ENCODE results near the gene ALK.

The ALK gene

DNA sequence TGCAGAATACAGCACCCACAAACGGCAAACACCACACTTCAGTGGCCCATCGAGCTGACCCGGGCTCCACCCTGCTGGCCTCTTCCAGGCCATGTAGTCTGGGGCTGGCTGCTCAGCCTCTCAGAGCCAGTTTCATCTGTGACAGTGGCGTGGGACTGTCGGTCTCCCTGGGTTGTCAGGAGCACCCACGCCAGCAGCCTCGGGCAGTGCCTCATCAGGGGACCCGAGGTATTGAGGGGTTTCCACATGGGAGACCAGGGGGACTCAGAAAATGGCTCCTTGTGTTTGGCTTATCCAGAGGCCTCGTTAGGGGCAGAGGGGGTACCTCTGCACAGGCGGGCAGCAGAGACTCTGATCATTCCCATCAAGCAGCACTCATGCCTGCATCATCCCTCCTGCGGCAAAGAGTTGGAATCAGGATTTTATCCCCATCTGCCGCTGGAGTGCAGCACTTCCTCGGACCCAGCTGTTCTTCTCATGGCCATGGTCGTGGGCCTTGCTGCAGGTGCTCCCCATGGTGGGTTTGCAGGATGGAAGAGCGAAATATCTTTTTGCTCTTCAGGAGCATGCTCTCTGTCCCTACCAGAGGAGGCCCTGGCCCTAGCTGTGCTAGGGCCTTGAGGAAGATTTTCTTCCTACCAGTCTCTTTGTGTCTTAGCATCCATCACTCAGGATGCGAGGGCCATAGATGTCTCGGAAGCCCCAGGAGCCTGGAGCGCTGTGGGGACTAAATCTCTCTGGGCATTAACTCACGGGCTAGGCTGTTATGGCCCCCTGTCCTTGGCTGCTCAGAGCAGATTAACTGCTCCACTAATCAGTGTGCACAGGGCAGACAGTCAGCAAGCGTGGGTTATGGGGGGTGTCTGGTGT lies 705.4 kb downstream of the ALK start:
- DNase-seq, result no peak

DNA sequence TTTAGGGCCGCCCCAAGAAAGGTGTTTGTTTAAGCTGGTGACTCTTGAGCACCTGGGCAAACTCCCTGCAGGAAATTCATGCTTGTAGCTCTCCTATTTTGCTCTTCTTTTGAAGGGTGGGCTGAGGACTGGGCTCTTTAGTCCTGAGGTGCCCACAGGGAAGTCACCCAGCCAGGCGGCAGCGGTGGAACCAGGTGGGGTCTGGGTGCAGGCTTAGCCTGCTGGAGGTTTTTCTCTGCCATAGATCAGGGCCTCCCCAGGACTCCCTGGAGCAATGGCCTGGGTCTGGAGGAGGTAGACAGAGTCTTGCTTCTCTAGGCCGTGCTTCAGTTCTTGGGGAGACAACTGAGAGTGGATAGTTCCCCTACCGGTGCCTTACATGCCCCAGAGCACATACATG lies 706.3 kb downstream of the ALK start:
- no peak for DNase-seq

DNA sequence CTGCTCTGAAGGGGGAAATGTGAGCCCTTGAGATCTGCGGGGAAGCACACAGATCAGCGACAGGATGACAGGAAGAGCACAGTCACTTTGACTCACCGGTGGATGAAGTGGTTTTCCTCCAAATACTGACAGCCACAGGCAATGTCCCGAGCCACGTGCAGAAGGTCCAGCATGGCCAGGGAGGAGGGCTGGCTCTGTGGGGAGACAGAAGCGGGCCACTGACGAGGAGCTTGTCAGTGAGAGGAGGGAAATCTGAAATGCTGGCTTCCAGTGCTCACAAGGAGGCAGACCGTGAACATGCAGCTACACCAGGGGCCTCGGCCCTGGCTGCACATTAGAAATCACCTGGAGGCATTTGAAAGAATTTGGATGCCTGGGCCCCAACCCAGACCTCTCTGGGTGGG lies 707.5 kb downstream of the ALK start:
- no peak for DNase-seq

DNA sequence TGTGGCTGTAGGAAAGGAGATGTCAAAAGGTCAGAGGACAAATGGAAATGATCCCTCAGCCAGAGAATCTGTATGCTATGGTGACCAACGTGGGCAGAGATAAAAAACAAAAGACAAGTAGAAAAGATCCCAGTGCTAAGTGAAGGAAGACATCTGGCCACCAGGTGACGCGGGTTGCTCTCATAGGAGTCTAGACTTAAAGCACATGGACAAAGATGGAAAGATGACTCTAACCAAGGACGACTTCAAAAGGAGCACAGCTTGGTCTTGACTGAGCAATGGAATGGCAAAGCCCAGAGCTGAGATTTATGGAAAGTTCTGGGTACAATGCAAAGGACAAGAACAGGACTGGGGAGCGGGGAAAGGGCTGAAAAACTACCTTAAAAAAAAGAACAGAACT lies 709.4 kb downstream of the ALK start:
- no peak for DNase-seq

DNA sequence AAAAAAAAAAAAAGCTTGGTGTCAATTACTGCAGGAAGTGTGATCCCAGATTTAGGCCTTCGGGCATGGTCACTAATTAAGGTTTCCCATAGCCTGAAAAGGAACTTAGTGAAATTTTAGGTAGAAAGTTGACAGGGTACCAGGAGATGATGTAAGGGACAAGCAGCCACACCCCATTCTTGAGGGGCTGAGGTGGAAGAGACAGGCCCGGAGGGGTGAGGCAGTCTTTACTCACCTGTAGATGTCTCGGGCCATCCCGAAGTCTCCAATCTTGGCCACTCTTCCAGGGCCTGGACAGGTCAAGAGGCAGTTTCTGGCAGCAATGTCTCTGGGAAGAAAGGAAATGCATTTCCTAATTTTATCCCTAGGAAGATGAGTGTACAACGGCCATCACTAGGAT lies 711.8 kb downstream of the ALK start:
- no peak for DNase-seq

DNA sequence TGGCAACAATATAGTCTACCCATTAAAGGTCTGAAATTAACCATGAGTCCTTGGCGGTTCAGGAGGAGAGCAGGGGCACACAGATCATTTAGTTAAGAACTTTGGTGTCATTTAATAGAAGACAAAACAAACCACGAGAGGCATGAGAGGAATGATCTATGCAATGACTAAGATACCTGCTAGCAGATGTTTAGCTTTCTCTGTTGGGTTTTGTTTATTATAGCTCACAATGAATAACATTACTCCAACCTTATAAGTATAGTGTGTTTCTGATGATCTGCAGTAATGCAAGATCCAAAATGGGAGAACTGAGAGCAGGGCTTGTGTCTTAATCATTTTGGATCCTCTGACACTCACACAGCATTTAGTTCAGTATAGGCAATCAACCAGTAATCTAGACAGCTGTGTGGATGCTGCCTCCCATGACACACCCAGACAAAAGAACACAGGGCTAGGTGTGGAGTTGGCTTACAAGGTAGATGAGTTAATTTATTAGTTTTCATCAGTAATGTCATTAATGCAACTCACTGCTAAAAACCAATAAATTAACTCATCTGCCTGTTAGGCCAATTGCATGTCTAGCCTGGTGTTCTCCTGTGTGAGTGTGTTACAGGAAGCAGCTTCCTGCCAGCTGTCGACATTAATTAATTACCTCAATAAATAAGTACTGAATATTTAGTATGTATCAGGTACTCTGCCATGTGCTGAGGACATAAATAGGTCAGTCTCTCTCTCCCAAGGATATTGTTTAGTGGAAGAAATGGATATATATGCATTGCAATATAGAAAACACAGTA lies 713.8 kb downstream of the ALK start:
- DNase-seq, result no peak

DNA sequence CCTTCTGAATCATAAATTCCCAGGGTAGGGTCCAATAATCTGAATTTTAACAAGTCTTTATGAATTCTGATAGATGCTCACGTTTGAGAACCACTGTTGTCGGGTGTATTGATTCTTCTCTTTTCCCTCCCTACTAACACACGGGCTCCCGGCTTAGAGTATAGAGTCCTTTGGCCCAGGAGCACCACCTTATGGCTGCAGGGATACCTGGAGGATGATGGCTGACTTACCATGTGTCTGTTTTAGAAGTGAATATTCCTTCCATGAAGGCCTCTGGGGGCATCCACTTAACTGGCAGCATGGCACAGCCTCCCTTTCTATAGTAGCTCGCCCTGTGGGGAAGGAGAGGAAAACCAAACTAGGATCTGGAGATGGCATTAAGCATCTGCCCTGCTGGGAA lies 714.4 kb downstream of the ALK start:
- no peak for DNase-seq

DNA sequence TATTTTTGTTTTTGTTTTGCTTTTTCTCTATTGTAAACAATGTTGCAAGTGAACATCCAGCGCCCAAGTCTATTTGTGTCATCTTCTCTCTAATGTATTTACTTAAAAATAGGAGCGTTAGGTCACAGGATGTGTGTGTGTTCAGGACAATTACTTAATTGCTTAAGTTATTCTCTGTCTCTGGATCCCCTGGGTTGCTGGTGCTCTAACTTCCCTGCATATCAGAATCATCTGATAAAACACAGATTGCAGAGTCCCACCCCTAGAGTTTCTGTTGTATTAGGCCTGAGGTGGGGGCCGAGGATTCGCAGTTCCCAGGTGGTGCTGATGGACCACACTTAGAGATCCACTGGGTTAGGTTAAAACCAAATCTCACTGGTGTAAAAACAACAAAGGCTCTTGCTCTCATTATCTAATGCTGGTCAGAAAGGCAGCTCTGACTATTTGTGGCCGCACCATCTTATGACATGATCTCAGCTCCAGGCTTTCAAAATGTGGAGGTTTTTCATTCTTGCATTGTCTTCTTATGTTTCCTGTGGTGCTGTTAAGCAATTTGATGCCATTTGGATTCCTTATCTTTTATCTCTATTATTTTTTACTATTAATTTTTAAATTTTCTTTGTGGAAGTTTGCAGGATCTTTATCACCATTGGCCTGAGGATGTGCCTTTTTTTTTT lies 718.4 kb downstream of the ALK start:
- no peak for DNase-seq

DNA sequence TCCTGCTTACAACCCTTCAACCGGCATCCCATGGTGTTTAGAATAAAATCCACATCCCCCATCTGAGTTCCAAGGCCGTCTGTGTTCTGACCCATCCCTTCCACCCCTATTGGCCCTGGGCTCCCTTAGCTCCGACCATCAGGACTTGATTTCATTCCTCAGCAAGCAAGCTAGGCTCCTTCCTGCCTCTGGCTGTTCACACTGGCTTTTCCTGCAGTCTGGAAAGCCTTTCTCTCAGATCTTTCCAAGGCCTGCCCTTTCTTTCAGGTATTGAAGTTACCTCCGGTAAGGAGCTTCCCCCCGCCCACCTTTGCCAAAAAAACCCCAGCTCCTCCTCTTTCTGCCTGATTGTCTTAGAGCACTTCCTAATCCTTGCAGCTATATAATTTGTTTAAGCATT lies 719.4 kb downstream of the ALK start:
- no peak for DNase-seq

DNA sequence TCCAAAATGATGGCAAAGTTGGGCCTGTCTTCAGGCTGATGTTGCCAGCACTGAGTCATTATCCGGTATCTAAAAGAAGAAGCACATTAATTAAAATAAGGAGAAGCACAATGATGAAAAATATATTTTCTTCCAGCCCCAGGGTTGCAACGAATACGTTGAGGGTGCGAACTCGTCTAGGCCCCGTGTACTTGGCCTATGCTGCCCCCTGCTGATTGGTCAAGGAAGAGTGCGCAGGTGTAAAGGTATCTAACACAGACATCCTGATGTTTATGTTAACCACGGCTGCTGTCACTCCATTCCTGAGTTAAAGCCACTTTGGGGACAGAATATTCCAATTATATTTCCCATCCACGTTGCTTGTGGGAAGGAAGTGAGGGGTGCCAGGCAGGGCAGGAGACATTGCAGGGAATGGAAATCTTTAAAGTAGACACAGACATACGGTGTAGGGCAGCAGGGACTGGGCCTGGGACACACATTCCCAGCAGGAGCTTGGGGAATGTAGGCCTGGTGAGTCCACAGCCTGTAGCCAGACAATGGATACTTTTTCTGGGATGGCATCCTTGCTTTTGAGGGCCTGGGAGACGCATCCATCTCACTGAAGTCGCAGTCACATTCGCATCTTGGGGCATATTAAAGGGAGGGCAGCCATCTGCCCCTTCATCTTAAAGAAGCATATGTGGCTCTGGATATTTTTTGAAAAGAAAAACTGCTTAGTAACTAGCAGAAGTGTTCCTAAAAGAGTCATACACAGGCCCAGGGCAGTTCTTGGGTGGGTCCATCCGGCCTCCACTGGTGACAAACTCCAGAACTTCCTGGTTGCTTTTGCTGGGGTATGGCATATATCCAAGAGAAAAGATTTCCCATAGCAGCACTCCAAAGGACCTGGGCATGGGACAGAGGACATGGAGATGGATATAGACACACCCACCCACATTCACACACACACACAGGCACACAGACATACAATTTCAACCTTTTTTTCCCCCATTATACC lies 724.3 kb downstream of the ALK start:
- peak; percentile 59 to 66 for DNase-seq

DNA sequence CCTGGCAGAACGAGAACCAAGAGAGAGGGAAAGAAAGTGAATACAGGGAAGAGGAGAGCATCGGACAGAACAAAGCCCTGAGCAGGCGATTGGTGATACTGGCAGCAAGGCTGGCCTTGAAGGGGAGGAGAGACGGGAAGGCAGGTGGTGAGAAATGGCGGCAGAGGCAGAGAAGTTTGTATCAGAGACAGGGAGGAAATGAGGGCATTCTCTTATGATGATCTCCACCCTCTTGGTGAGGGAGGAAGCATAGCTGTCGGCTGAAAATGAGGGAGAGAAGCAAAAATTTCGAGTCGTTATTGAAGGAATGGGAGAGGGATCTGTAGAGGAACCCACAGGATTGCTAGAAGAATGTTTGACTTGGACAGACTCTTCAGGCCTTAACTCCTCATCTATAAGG lies 725.6 kb downstream of the ALK start:
- no peak for DNase-seq

DNA sequence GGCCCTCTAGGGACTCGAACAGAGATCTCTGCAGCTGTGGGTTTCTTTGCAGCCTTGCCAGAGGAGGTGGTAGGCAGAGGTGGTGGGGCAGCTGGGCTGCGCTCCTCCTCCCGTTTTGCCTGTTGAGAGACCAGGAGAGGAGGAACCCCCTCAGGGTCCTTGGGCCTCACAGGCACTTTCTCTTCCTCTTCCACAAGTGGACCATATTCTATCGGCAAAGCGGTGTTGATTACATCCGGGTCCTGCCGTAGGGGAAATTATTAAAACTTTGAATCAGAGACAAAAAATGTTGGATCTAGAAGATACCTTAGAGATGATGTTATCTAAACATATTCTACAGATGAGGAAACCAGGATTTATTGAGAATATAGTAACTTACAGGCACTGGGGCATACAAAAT lies 727.7 kb downstream of the ALK start:
- DNase-seq, result no peak

DNA sequence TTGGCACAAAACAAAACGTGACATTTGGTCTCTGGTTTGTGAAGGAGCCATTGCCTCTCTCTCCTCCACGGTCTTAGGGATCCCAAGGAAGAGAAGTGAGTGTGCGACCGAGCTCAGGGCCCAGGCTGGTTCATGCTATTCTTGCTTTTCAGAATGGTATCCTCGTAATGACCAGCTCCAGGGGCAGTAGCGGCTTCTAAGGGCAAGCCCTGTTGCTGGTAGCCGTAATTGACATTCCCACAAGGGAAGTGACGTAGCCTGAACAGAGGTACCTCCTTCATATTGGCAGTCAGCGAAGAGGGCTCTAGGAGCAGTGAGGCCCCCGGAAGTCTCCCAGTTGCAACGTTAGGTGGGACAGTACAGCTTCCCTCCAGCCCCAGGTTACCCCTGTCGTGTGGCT lies 728.3 kb downstream of the ALK start:
- DNase-seq, result no peak

DNA sequence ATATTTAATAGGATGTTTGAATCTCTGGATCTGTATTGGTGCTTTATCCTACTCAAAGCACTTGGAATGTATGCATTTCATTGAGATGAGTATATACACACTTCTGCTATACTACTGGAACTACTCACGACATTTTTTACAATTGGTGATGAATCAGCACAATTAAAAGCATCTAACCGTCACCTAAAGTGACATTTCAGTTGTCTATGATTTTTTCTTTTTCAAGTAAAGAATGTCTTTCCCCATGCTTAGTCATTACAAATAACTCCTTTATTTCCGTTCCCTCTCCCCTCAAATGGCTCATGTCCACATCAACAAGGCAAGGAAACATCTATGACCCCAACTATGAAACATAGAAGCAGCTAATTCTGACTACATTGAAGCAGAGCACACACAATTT lies 728.9 kb downstream of the ALK start:
- no peak for DNase-seq

DNA sequence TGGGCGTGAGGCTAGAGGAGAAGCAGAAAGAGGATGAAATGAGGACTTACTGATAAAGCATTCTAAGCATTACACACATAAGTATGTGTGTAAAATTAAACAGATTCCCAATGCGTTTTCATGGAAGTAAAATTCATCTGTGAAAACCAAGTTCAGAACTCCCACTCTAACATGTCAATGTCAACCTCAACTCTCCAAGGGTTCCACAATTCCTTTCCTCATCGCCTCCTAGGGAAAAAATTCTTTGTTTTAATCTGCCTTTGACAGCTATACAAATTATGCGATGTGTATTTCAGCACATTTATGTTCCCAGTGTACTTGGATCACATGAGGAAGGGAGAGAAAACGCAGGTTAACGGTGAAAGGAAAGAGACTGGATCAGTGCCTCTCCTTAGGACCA lies 729.6 kb downstream of the ALK start:
- DNase-seq, result no peak

DNA sequence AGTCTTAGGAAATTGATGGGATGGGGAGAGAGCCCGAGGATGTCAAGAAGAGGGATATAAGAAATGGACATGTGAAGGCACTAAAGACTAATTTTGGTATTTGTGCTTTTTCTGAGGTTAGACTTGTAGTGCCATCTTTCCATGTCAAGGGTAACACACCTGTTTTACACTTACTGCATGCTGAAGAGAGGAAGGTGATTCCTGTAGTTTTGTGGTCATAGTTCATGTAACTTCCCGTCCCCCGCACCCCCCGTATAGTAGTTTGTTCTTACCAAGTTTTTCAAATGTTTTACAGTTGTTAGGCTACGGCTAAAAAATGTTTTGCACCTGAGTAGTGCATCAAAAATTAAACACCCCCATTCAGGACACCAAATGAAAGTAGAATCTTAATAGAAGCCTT lies 732.3 kb downstream of the ALK start:
- no peak for DNase-seq

DNA sequence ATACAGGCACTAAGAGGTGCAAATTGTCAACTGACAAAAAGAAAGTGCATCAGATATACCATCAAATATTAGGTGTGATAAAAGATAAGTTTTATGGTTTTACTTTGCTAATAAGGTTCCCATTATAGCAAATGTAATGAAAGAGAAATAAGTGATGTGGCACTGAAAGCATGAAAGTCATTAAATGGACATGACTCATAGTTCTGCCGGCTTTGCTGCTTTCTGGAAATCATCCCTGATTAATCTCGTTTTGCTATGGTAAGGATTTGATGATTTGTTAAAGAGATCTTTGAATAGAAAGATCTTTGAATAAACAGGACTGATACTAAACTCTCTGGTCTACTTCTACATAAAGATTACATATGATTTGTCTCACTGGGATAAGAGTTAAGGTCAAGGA lies 733.5 kb downstream of the ALK start:
- no peak for DNase-seq

DNA sequence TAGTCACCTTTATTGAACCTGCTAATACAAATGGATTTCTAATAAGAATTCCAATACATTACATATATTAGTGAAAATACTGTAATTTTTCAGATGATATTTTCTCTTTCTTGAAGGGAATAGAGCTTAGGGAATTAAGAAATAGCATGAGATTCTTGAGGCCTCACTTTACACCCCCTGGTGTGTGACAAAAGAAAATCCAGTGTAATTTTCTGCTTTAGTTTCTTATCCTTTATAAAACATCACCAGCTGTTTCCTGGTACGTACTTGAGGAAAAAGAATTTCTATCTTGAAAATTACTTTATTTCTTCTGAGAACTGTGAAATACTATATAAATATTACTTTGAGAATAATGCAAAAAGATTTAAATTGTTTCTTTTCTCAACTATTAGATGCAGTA lies 734.6 kb downstream of the ALK start:
- no peak for DNase-seq

DNA sequence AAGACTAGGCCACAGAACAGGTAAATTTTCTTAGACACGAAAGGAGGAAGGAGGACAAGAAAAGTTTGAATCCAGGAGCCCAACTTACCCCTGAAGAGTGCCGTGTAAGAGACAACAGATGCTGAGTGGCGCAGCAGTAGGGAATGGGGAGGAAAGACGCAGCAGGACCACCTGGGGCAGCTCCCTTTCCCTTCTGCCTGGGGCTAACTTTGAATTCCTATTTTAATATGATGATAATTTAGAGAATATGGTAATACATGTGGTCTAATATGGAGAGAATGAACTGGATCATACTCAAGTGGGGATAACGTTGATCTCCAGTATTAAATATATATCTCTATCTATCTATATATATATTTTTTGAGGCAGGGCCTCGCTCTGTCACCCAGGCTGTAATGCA lies 736.9 kb downstream of the ALK start:
- DNase-seq, result no peak

DNA sequence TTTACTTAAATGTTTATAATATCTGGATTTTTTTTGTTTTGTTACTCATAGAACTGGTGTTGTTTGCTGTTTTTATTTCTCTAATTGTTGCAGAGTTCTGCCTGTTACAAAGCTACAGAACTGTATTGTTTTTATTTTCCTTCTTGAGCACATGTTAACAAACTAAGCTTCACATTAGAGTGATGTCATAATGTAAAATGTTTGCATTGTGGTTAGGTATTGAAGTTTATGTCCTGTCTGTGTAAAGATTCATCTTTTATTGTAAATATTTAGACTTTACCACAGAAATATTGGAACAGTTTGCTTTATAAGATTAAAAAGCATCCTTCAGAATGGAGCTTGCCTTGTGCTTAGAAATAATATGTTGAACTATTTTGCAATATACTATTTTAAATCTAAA lies 738.5 kb downstream of the ALK start:
- DNase-seq, result no peak

DNA sequence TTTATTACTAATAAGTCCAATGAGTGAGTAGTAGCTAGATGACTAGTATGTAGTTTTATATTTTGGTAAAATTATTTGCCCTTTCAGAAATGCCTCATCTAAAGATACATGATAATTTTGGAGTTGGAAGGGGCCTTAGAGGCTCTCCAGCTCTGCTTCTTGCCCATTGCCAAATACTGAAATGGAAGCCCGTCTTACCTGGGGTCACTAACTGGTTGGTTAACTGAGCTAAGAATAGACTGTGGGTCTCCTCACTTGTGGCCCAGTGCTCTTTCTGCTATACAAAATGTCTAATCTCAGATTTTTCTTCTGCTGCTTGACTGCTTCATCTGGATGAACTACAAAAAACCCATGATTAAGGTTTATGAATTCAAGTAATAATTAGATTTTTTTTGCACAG lies 739.1 kb downstream of the ALK start:
- DNase-seq, result no peak

DNA sequence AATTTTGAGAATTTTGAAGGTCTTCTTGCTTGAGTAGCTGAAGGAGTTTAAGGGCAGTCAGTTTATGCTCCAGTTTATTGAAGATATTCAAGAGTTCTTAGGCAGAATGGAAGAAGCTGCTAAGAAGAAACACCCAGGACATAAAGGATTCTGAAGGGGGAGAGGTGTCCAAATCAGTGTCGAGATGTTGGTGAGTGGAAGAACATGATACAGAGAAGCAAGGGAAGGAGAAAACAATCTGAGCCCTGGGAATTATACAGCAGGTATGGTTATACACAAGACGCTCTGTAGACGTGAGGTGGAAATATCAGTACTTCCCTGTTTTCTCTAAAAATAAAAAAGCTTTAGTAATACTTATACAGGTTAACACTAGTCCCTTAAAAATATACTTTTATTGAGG lies 746.0 kb downstream of the ALK start:
- no peak for DNase-seq

DNA sequence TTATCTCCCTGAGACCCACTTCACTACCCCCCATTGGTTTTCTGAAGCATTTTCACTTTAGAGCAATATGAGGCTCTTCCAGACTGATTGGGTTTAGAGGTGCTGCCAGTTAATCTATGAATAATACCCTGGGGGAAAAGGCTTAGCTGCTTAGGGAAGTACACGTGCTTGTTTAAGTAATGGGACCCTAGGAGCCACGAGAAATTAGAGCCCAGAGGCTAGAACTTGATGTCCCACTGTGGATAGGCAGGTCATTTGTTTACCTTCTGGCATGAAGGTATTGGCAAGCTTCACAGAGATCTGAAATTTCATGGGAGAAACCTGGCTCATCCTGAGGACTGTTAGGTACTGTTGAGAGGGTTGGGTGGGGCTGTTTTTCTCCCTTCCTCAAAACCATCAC lies 746.4 kb downstream of the ALK start:
- no peak for DNase-seq
